ENCODE measurements around the gene MRPL43.
"Not testable (repeated sequence)": the region's sequence is repeated elsewhere in the genome, so short reads cannot be mapped to it uniquely, and the experiment has no call there.

GRCh38 chr10:101034404-101034803 lies 47.1 kb upstream of the MRPL43 start:
- TF ChIP-seq POLR2A (IDR thresholded peaks at IDR 0.05; ENCODE audit: low read length); GATA1 (IDR thresholded peaks at IDR 0.05; ENCODE audit: low read depth, low read length): not testable (repeated sequence)
